Measurements from ENCODE around the gene NRCAM. TPM values are rescaled to one million over a fixed set of nuclear protein-coding genes. Genes with fewer than 3 reads are reported as not detected.
"Not testable (repeated sequence)": the region's sequence is repeated elsewhere in the genome, so short reads cannot be mapped to it uniquely, and the experiment has no call there.

NRCAM gene
- total RNA-seq, 6 donors from 2014 or later: 2.5 to 23.0 (median 5.0) TPM

- Histone ChIP-seq H3K36me3 (no peaks in the 10 kb centered on the region), H3K27me3 (no peaks in the 10 kb centered on the region), H3K27ac (no peak overlapping the region), H3K9me3 (no peaks in the 10 kb centered on the region), H3K4me3 (no peak overlapping the region), H3K4me1 (no peaks in the 10 kb centered on the region)
- no peak for DNase-seq
- no peak for TF ChIP-seq POLR2AphosphoS5 (IDR thresholded peaks at IDR 0.05)
- TF ChIP-seq EP300 (IDR thresholded peaks at IDR 0.05): no peak
- TF ChIP-seq POLR2A (IDR thresholded peaks at IDR 0.05): no peak
- TF ChIP-seq, protein P1, sequence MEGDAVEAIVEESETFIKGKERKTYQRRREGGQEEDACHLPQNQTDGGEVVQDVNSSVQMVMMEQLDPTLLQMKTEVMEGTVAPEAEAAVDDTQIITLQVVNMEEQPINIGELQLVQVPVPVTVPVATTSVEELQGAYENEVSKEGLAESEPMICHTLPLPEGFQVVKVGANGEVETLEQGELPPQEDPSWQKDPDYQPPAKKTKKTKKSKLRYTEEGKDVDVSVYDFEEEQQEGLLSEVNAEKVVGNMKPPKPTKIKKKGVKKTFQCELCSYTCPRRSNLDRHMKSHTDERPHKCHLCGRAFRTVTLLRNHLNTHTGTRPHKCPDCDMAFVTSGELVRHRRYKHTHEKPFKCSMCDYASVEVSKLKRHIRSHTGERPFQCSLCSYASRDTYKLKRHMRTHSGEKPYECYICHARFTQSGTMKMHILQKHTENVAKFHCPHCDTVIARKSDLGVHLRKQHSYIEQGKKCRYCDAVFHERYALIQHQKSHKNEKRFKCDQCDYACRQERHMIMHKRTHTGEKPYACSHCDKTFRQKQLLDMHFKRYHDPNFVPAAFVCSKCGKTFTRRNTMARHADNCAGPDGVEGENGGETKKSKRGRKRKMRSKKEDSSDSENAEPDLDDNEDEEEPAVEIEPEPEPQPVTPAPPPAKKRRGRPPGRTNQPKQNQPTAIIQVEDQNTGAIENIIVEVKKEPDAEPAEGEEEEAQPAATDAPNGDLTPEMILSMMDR (IDR thresholded peaks at IDR 0.05): no peak
- ATAC-seq (ENCODE audit: low FRiP score in 2 of 2): no peak
- whole genome bisulfite sequencing, 2 donors: 89 to 91% methylated on average over 9 of the region's 9 CpGs
These were observed 60.2 kb downstream of the NRCAM start for GRCh38 chr7:108396080-108396479.

- no peaks in the 10 kb centered on the region for H3K36me3 ChIP-seq
- TF ChIP-seq, protein P1 (IDR thresholded peaks at IDR 0.05): no peak
- no peak for TF ChIP-seq POLR2A (IDR thresholded peaks at IDR 0.05)
- no peak for TF ChIP-seq EP300 (IDR thresholded peaks at IDR 0.05)
- no peak for TF ChIP-seq POLR2AphosphoS5 (IDR thresholded peaks at IDR 0.05)
- H3K27ac ChIP-seq: no peak overlapping the region
- H3K4me3 ChIP-seq: no peak overlapping the region
- no peaks in the 10 kb centered on the region for H3K4me1 ChIP-seq
- H3K9me3 ChIP-seq: no peaks in the 10 kb centered on the region
- ATAC-seq (ENCODE audit: low FRiP score in 2 of 2) (no peak), DNase-seq (no peak)
- H3K27me3 ChIP-seq: no peaks in the 10 kb centered on the region
These were observed 60.8 kb downstream of the NRCAM start for GRCh38 chr7:108395426-108395825.

DNA sequence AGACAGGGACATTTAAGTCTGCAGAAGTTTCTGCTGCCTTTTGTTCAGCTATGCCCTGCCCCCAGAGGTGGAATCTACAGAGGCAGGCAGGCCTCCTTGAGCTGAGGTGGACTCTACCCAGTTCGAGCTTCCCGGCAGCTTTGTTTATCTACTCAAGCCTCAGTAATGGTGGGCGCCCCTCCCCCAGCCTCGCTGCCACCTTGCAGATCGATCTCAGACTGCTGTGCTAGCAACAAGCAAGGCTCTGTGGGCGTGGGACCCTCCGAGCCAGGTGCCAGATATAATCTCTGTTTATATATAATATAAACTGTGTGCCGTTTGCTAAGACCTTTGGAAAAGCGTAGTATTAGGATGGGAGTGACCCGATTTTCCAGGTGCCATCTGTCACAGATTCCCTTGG is 63.1 kb downstream of the NRCAM start:
- ATAC-seq (ENCODE audit: low FRiP score in 2 of 2); H3K9me3 ChIP-seq; H3K36me3 ChIP-seq; H3K27me3 ChIP-seq; H3K27ac ChIP-seq; H3K4me1 ChIP-seq; H3K4me3 ChIP-seq: not testable (repeated sequence)
- DNase-seq: peak in 1 of 2 donors; percentile 17
- 53 to 61% methylated on average over 10 of the region's 10 CpGs for WGBS, 2 donors

DNA sequence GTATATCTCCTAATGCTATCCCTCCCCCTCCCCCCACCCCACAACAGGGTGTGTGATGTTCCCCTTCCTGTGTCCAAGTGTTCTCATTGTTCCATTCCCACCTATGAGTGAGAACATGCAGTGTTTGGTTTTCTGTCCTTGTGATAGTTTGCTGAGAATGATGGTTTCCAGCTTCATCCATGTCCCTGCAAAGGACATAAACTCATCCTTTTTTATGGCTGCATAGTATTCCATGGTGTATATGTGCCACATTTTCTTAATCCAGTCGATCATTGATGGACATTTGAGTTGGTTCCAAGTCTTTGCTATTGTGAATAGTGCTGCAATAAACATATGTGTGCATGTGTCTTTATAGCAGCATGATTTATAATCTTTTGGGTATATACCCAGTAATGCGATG is 68.5 kb downstream of the NRCAM start:
- H3K4me3 ChIP-seq; H3K9me3 ChIP-seq; DNase-seq; H3K27me3 ChIP-seq; H3K4me1 ChIP-seq; H3K27ac ChIP-seq; H3K36me3 ChIP-seq; ATAC-seq (ENCODE audit: low FRiP score in 2 of 2): not testable (repeated sequence)
- WGBS, 2 donors: 80 to 93% methylated on average over 2 of the region's 2 CpGs

DNA sequence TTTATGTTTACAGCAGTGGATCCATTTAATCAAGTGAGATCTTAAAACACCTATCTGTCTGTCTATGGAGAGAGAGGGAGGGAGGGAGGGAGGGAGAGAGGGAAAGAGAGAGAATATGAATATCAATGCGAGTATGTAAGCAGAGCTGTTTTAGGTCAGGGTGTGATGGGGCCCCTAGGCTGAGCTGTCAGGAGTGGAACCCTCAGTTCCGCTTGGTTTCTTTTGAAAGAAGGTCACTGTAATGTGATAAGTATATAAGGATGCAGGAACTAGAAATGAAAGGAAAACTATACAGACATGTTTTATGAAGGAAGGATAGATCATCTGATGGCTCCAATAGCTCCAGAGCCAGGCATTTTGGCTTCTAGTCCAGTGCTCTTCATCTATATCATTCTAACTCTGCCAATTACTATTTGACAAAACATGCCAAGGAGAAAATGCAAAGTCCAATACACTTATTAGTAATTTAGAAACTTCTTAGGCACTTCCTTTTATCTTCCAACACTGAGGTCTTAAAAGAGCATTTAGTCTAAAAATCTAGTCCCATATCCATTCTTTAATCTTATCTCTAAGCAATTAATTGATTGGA is 70.3 kb downstream of the NRCAM start:
- Histone ChIP-seq H3K9me3 (no peaks in the 10 kb centered on the region), H3K27me3 (no peaks in the 10 kb centered on the region), H3K4me3 (no peak overlapping the region), H3K4me1 (no peaks in the 10 kb centered on the region), H3K27ac (no peak overlapping the region), H3K36me3 (no peaks in the 10 kb centered on the region)
- TF ChIP-seq EP300 (IDR thresholded peaks at IDR 0.05): no peak
- TF ChIP-seq, protein P1 (IDR thresholded peaks at IDR 0.05): no peak
- no peak for TF ChIP-seq POLR2A (IDR thresholded peaks at IDR 0.05)
- TF ChIP-seq POLR2AphosphoS5 (IDR thresholded peaks at IDR 0.05): no peak
- no peak for DNase-seq
- no peak for ATAC-seq (ENCODE audit: low FRiP score in 2 of 2)
- 82 to 96% methylated on average over 2 of the region's 2 CpGs for whole genome bisulfite sequencing, 2 donors

DNA sequence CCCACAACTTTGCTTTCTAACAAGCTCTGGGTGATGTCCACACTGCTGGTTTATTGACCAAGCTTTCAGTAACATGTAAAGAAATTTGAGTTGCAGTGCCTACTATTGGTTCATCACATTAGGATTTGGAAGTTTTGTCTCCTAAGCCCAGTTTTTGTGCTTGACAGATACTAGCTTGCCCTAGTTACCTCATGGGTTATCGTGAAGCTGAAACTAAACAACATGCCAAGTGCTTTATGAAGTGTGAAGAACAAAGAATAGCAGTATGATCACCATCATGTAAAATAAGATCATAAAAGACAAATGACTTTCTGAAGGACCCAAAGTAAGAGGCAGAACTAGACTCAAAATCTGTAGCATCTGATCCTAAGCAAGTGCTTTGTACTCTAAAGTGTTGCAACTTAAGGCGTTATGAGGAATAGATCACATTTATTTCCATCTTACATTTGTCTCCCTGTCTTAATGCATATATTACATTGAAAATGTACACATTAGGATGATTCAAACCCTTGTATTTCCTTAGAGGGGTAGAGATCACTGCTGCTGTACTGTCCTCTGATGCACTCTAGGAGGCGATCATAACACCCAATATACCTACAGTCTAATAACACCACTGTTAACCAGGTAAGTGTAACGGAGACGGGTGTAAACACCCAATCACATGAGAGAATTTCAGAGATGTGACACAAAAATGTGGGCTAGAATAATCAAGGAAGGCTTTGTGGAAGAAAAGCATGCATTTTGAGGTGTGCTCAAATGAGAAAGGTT is 71.3 kb downstream of the NRCAM start:
- Histone ChIP-seq H3K36me3 (no peaks in the 10 kb centered on the region), H3K4me1 (no peaks in the 10 kb centered on the region), H3K27me3 (no peaks in the 10 kb centered on the region), H3K4me3 (no peak overlapping the region), H3K27ac (no peak overlapping the region), H3K9me3 (no peaks in the 10 kb centered on the region)
- DNase-seq (no peak), ATAC-seq (ENCODE audit: low FRiP score in 2 of 2) (no peak)
- TF ChIP-seq POLR2A (IDR thresholded peaks at IDR 0.05) (no peak), EP300 (IDR thresholded peaks at IDR 0.05) (no peak), POLR2AphosphoS5 (IDR thresholded peaks at IDR 0.05) (no peak)
- TF ChIP-seq, protein P1 (IDR thresholded peaks at IDR 0.05): no peak
- 65 to 79% methylated on average over 5 of the region's 5 CpGs for WGBS, 2 donors
